GM12873 (cell line): ENCODE results near the gene PKD2.

ENCODE experiments used
- CTCF ChIP-seq: IDR thresholded peaks from 2 replicates; pipeline ENCODE4 v1.5.1; 2012; ENCODE audit warnings: low read depth, mild to moderate bottlenecking, moderate library complexity, low read length, control low read depth; ENCODE audit not compliant: insufficient read depth; ENCODE audit errors: missing control alignments

Gene PKD2

DNA sequence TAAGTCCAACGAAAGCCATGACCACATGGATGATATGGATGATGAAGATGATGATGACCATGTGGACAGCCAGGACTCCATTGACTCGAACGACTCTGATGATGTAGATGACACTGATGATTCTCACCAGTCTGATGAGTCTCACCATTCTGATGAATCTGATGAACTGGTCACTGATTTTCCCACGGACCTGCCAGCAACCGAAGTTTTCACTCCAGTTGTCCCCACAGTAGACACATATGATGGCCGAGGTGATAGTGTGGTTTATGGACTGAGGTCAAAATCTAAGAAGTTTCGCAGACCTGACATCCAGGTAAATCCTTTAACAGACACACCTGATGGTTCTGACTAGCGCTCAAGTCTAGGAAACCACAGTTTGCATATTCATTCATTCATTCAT is 25.9 kb upstream of the PKD2 start:
- no peak for TF ChIP-seq CTCF

- TF ChIP-seq CTCF = no peak
Observed at GRCh38 chr4:87982036-87982435, 25.4 kb upstream of the PKD2 start.

- TF ChIP-seq CTCF = no peak
Observed at GRCh38 chr4:87982446-87983010, 24.9 kb upstream of the PKD2 start.

DNA sequence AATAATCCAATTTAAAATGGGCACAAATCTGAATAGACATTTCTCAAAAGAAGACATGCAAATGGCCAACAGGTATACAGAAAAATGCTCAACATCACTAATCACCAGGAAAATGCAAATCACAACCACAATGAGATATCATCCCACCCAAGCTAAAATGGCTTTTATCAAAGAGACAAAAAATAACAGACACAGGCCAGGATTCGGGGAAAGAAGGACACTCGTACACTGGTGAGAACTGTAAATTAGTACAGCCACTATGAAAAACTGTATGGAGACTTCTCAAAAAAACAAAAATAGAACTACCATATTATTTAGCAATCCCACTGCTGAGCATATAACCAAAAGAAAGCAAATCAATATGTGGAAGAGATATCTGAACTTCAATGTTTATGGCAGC is 23.4 kb upstream of the PKD2 start:
- TF ChIP-seq CTCF = no peak

DNA sequence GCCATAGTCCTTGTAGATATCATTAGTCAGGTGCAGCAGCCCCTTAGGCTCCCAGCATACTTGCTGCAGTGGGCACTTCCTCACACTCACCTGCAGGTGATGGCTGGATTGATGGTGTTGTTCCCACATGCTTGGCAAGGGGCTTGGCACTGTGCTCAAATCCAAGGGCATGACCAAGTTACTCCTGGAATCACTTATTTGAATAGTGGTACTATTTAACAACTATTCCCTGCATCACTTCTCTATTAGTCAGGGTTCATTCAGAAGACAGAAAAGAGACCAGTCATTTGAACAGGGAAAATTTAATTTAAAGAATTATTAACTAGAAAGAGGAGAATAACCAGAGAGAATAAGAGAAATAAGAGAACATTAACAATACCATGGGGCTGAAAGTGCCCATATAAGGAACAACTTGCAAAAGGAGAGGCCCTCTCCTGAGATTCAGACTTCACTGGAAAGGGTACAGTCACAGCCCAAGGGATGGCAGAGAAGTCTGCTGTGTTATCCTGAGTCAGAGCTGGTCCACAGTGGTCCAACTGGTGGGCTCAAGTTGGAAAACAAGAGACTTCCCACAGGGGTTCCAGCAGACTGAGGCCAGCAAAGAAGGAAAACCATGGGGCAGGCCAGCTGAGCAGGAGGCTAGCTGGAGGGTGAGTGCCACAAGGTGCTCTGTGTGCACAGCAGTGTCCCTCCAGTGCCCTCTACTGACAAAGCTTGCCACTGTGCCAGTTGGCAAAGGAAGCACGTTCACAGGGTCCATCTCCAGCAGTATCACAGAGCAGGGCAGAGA is 22.1 kb upstream of the PKD2 start:
- peak; percentile 72 for TF ChIP-seq CTCF

GRCh38 chr4:87985887-87986200 is 21.6 kb upstream of the PKD2 start:
- no peak for TF ChIP-seq CTCF

DNA sequence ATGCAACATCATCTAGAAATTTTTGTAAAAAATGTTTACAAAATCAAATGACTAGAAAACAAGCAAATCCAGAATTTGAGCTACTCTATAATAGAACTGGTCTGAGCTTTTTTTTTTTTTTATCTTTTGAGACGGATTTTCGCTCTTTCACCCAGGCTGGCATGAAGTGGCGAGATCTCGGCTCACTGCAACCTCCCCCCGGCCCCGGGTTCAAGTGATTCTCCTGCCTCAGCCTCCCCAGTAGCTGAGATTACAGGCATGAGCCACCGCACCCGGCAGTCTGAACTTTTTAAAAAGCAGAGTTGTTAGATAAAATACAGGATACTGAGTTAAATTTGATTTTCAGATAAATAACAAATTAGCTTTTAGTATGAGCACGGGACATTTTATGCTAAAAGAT is 20.9 kb upstream of the PKD2 start:
- no peak for TF ChIP-seq CTCF
